GM19025 (cell line): ENCODE results near the gene DNAH5.

ENCODE experiments used
- ATAC-seq: cut with Tn5 transposase; IDR thresholded peaks from one replicate; pipeline ENCODE4 v1.9.1; 2021; ENCODE audit warnings: mild to moderate bottlenecking, low read depth, moderate library complexity; ENCODE audit not compliant: unreplicated experiment

DNAH5 gene

DNA sequence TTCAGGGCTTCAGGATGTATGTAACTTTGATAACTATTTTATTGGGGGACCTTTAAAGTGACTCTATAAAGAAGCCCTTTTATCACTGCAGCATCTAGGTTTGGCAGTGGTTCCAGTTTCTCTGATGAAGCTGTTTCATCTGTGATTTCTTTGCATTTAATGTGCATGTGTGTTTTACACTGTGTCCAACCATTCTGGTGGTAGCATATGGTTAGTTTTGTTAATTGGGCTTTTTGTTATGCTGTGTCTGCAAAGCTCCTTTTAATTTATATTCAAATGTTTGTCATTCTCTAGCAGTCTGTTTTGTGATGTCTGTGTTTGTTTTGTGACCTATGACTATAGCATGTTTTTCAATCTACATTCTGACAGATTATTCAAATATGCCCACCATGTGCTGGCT lies 294.8 kb downstream of the DNAH5 start:
- ATAC-seq = no peak

GRCh38 chr5:13648822-13649221 lies 295.7 kb downstream of the DNAH5 start:
- ATAC-seq = no peak

DNA sequence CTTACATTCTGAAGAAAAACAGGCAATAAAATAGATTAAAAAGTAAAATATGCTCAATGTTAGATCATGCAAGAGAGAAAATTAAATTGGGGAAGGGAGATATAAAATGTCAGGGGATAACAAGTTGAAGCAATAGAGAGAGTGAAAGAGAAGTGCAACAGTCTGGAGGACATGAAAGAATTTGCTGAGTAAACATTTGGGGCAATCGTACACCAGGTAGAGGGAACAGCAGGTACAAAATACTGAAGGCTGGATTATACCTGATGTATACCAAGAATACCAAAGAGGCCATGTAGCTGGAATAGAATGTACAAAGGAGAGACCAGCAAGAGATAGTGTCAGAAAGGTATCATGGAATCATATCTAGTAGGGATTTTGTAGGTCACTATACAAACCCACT lies 300.8 kb downstream of the DNAH5 start:
- ATAC-seq = no peak

DNA sequence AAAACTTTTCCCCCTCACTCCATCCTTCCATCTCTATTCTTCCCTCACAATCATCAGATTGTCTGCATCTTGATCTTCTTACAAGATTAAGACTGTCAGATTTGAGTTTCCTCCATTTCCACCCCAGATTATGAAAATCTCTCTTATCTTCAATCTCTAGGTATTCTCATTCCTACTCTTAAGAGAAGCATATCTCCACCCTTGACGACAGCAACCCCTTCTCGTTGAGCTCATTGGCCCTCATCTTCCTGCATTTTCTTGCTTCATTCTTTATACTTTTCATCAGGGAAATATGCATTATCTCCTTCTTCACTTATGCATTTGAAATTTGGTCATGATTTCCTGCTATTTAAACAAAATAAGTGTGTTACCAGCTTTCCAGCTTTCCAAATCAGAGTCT lies 301.3 kb downstream of the DNAH5 start:
- no peak for ATAC-seq
